Measurements from ENCODE around the gene PRRT1.
A peak's percentile ranks its signal among the peaks of the same experiment; 100 is the strongest.
"Not testable (repeated sequence)": the region's sequence is repeated elsewhere in the genome, so short reads cannot be mapped to it uniquely, and the experiment has no call there.

The PRRT1 gene

DNA sequence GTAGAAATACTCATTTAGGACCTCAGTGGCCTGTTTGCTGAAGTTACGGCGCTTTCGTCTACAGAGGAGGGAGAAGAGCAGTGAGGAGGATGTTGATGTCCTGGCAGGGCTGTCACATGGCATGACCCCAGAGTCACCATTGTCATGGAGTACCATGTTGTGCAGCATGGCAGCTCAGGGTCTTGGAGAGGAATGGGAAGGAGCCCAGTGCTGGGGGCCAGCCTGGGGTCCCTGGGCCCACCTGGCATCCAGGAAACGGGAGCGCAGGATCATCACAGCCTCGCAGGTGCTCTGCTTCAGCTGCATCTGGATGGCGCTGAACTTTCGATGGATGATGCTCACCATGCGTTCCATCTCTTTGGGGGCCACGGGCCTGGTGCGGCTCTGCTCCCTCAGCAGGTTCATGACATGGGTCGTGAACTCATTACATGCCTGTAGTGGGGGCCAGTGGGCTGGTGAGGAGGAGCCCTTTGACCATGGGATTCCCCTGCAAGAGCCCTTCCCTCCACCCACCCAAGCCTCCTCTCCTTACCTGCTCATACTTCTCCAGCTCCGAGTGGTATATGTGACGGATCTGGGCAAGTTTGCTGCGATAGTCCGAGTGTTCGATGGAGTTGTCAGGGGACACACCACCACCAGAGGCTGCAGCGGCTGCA is 36.1 kb upstream of the PRRT1 start:
- DNase-seq: not testable (repeated sequence)

DNA sequence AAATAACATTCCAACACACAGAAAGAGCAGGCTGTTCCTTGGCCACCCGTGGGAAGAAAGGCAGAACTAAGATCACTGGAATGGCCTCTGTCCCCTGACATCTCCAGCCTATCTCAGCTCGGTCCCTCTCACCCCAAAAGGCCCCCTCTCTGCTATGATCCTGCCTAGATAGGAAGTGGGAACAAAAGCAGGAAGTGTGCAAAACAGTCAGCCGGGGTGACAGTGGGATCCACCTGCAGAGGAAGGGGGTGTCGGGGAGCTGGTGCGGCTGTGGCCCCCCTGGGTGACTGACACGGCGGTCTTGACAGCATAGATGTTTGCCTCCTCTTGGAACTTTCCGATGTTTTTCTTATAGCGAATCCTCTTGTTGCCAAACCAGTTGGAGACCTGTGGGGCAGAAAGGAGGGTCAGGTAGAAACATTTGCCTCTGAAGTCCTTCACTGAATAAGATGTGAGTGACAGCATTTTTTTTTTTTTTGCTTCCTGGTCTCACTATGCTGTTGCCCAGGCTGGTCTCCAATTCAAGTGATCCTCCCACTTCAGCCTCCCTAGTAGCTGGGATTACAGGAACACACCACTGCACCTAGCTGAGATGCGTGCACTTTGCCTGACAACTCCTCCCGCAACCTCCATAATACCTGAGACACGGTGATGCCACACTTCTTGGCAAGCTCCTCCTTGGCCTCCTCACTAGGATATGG is 35.4 kb upstream of the PRRT1 start:
- no peak for DNase-seq

DNA sequence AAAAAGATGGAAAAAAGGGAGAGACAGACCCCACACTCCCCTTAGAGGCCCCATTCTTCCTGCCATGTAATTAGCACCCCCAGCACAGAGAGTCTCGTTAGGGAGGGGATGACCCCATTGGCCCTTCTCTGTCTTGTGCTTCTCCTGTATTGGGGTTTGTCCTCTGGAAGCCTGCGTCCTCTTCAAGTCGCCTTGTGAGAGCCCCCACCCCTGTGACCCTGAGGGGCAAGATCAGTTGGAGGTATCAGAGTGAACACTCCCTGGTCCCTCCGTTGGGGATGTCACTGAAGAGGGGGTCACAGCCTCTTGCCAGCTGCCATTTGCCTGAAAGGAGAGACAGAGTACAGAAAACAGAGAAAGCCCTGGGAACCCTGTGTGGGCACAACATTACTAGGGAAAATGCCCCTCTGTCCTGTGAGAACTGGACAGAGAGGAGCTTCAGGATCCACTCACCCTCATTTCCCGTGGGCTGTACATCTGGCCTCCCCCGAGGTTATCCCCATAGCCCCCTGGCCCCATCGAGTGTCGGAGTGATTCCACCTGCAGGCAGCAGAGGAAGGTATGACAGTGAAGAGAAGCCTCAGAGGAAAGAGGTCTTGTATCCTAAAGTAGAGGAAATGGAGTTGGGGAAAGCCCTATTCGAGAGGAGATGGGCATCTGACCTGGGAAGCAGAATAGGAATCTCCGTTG is 34.6 kb upstream of the PRRT1 start:
- not testable (repeated sequence) for DNase-seq

DNA sequence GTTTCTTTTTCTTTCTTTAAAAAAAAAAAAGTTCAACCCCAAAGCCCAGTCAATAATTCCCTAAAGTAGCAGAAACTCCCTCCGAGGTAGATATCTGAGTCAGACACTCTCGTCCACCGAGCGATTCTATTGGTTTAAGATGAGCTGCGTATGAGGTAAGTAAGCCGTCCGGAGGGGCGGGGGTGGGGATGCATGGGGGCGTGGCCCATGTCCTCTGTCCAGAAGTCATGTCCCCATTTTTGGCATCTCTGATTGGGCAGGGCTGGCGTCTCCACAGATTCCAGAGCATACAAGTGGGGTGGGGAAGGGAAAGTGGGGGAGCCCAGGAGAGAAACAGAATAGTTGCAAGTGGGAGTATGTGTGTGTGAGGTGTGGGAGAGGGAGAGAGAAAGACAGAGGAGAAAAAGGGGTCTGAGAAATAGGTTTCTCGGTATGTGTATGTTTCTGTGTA is 34.0 kb upstream of the PRRT1 start:
- DNase-seq: peak; percentile 95

DNA sequence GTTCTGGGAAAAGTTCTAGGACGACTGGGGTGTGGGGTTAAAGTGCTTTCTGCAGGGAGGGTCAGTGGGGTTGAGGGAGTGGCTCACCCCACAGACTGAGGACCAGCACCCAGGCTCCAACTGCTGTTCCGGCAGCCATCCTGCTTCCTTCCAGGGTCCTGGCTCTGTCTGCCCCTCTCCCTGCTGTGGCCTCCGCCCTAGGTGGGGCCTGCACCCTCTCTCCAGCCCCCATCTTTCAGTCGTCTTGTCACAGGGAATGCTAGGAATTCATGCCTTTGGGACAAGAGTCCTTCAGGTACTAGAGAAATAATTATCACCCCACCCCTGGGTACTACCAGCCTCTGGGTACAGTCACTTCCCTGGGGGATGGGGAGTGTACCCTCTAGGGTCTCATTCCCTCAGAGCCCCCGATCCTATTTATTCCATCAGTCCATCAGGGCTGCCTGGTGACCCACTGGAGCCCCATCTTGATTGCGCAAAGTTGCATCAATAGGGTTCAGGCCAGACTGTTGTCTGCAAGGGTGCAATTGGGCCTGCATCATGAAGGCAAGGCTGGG is 32.4 kb upstream of the PRRT1 start, which contains the start of gene AGER:
Gene AGER, minus strand, starts transcription at position 170 of the 557 bp plus-strand sequence. Its CDS starts 31 bp downstream, at position 139.
- no peak for DNase-seq

DNA sequence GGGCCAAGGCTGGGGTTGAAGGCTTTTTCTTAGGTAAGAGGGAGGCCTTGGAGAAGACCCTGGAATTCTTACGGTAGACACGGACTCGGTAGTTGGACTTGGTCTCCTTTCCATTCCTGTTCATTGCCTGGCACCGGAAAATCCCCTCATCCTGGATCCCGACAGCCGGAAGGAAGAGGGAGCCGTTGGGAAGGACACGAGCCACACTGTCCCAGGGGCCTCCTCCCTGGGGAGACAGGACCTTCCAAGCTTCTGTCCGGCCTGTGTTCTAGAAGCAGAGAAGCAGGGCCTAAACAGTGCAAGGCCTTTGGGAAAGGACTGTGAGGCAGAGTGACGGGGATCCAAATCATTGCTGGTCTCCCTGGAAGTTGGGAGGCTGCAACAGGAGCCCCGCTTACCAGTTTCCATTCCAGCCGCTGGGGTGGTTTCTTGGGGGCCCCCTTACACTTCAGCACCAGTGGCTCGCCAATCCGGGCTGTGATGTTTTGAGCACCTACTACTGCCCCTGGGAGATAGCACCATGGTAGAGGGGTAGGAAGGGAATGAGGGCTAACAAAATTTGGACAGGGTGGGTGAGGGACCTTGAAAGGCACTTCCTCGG is 31.8 kb upstream of the PRRT1 start:
- DNase-seq: no peak

DNA sequence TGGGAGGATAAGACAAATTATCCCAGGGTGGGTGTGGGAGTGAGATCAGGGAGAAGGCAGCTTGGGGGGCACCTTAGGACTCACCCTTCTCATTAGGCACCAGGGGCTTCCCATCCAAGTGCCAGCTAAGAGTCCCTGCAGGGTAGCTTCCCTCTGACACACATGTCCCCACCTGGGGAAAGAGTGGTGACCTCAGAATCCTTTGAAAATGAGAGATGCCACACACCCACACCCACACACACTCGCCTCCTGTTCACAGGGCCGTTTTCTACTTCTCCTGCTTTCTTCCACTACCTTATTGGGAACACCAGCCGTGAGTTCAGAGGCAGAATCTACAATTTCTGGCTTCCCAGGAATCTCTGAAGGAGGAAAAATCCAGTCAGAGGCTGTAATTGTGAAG is 31.3 kb upstream of the PRRT1 start:
- DNase-seq: no peak

DNA sequence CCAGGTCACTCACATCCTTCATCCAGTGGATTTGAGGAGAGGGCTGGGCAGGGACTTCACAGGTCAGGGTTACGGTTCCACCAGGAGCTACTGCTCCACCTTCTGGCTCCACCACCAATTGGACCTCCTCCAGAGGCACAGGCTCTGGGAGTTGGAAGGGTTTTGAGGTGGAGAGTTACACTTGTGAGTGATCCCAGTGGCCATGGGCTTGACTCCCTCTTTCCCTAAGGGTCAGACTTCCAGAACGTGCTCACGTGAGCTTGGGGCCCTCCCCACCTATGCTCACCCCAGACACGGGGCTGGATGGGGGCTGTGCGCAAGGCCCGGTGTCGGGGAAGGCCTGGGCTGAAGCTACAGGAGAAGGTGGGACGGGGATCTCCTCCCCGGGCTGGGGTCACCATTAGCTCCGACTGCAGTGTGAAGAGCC is 30.8 kb upstream of the PRRT1 start:
- DNase-seq: no peak

DNA sequence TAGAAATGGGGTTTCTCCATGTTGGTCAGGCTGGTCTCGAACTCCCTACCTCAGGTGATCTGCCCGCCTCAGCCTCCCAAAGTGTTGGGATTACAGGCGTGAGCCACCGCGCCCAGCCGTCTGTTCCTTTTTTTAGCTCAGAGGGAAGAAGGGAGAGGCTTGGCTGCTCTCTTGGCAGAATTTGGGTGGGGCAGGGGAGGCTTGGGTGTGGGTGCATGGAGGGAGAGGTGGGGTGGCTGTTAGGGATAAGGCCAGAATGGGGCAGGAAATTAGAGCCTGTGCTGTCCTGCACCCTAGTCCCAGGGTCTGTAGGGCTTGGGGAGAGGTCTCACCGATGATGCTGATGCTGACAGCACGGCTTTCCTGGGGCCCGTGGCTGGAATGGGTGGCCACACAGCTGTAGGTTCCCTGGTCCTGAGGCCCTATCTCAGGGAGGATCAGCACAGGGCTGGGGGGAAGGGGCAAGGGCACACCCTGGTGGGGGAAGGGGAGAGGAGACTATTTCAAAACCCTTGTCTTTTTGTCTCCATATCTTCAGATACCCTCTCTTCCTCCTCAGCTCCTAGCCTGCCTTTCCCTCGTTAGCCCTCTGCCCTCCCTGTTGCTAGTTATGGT is 30.3 kb upstream of the PRRT1 start:
- peak; percentile 50 for DNase-seq

DNA sequence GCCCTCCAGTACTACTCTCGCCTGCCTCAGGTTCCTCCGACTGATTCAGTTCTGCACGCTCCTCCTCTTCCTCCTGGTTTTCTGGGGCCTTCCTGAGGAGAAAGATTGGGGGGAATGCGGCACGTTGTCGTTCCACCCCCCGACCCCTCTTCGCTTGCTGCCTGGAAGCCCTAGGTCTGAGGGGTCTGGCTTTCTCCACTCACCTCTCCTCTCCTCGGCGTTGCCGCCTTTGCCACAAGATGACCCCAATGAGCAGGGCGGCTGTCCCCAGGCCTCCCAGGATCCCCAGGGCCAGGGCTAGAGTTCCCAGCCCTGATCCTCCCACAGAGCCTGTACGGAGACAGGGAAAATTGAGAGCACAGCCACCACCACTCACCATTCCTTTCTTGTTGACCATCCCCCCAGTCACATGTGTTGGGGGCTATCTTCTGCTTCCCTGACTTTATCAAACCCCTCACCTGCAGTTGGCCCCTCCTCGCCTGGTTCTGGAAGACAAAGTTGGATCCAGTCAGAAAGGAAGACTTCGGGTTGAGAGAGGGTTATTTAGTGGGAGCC is 29.5 kb upstream of the PRRT1 start:
- DNase-seq: no peak

DNA sequence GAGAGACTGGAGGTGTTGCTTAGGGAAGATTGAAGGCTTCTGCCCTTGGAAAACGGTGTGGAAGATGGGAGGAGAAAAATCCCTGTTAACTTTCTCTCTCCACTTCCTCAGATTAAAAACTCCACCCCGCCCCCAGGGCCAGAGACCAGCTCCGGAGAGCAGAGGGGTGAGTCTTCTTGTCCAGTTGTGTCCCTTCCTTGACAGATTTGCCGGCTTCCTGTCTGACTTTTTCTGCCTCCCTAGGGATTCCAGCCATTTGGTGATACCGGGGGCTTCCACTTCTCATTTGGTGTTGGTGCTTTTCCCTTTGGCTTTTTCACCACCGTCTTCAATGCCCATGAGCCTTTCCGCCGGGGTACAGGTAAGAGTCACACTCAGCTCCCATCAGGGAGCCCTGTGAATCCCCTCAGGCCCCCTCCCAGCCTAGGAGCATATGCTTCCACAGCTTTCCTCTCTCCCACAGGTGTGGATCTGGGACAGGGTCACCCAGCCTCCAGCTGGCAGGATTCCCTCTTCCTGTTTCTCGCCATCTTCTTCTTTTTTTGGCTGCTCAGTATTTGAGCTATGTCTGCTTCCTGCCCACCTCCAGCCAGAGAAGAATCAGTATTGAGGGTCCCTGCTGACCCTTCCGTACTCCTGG is 28.1 kb upstream of the PRRT1 start:
- no peak for DNase-seq

DNA sequence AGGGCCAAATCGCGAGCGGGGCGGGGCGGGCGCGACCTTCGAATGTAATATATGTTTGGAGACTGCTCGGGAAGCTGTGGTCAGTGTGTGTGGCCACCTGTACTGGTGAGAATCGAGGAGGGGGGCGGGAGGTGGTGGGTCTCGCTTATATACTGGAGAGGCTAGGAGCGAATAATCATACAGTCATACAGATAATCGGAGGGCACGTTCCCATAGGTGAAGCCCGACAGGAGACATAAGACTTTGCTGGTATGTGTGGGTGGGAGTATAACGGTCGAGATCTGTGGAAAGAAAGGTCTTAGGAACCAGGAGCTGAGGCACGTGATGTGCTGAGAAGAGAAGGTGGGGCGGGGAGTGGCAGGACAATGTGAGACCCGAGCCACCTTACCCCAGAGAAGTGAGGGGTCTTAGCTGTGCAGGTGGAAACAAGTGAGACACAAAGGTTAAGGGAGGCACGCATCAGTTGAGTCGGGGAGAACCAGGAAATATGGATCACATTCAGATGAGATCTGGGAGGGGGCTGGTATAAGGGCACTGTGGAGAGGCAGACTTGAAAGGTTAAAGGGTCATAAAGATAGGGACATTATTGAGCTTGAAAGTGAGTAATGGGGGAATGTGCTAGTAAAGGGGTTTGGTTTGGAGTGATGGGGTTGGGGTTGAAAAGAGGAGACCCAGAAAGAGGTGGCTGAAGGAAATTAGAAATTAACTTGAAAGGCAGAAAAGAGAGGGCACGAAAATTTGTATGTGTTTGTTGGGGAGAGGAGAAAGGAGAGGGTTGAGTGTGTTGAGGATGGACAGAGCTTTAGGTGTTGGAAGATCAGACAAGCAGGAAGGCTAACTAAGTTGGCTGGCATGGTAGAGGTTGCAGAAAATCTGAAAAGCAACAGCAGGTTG is 27.1 kb upstream of the PRRT1 start:
- DNase-seq: no peak

DNA sequence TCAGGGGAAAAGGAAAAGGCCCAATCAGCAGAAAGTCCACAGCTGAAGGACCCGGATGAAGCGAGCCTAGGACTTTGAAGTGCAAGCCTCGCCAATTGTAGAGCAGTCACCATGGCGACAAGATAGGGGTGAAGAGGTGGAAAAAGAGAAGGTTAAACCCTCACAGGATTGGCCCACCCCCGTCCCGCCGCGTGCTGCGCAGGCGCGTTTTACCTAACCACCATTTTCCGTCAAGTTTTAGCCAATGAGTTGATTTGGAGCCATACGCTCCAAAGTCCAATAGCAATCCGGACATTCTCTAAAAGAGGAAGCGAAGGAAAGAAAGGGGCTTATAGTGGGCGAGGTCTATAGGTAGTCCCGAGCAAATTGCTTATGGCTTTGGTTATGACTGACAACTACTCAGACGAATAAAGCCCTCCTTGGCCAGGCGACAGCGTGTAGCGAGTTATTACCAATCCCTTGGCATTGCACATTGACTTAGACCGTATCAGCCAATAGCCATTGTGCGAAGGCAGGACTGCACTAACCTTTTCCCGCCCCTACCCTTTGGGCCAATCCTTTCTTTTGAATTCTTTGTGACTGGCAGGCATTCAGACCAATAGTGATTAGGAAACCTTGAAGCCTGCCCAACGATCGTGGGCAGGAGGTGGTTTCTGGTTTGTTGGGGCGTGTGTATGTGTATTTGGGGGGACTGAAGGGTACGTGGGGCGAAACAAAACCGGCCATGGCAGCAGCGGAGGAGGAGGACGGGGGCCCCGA is 26.2 kb upstream of the PRRT1 start, which contains the start of gene RNF5:
Gene RNF5, plus strand, starts transcription at position 618 of the 759 bp plus-strand sequence. Its CDS starts 107 bp downstream, at position 725.
- DNase-seq: peak; percentile 100

DNA sequence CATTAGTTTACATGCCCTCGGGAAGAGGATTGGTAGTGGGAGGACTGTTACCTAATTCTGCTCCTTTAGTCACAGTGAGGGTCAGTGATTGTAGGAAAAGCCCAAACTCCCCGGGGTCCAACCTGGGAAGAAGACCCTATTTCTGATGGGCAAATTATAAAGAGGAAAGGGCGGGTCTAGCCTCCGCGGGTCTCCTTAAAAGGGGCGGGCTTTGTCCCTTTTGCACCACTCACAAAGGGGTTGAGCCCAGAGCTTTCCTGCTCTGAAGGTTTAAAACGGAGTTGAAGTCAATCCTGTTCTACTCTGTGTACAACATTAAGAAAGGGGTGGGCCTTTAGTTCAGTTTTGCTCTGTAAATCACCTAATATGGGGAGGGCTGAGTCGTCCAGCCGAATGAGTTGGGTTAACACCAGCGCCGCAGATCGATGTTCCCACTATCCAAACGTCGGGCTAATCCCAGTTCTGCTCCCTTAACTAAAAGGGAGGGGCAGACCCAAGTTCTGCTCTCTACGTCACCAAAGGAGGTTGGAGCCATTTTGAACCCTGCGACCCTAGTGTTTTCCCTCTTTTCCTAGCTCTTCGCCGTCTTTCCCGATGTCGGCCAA is 25.5 kb upstream of the PRRT1 start:
- peak; percentile 90 for DNase-seq

DNA sequence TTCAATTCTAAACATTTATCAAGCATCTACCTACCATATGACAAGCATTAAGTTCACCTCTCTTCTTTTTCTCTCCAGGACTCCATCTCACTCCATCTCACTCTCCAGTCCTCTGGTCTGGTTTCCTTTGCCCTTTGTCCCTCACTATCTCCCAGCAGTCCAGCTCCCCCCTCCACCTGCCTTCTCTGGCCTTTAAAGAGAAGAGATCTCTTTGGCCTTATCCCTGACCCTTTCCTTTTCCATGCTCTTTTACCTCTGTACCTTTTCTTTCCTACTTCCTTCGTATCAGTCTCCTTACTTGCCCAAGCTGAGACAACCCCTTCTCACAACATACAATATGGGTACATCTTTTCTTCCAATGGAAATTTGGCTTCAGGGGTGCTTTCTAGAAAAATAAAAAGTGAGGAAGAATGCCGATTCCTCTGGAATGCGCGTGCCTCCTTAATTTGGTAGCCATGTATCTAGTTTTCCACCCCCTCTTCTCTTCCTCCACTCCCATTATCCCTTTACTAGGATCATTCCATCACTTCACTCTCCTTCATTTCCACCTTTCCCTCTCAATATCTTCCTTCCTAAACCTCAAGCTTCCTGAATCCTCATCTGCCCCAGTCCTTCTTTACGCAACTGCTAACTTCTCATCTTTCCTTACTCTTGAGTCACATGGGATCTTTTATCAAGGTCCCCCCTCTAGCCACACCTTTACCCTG is 24.9 kb upstream of the PRRT1 start:
- DNase-seq: peak; percentile 66

DNA sequence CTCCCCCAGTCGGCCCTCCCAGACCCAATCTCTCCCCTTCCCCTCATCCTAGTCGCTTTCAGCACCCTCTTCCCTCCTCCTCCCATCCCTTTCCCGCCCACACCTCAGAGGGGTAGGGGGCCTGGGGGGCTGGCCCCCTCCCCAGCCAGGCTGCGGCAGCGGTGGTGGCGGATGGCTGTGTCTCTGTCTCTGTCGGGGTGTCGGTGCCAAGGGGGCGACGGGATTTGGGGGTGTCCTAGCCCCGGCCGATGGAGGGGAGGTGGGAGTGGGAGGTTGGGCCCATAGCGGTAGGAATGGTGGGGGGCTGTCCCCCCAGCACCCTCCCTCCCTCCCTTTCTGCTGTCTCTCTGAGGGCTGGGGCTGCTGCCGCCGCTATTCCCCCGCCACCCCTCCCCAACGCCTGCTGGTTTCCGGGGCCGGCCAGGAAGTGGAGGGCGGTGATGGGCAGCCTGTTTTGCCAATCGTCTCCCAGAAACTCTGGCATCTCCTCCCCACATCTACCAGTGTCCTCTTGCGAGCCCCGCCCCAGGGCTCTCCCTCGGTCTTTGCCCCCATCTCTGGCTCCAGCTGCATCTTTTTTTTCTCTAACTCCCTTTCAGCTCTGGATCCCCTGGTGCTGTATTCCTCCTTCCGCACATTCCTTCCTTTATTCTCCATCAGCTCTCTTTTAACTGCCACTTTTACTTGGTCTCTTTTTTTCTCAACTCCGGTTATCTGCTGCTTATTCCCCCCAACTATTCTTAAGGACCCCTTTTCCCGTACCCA is 24.2 kb upstream of the PRRT1 start, which contains the start of gene AGPAT1:
Gene AGPAT1, minus strand, starts transcription at position 374 of the 765 bp plus-strand sequence. CDS start 4,588 bp downstream, outside the sequence.
- peak; percentile 98 for DNase-seq

DNA sequence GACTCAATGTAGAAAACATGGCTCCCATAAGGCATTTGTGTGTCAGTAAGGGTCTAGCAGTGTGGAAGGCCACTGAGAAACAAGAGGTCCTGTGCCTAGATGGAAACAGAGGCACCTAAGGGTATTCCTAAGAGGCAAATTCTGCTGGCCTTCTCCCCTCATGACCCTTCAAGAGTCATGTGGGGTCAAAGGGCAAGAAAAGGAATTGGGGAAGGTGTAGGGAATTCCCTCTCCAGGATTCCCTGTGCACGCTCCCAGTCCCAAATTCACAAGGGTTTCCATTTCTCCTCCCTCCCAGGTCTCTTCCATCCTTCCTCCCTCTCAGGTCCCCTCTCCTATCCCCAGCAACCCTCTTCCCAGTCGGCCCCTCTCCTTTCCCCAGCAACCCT is 23.6 kb upstream of the PRRT1 start:
- DNase-seq: no peak

DNA sequence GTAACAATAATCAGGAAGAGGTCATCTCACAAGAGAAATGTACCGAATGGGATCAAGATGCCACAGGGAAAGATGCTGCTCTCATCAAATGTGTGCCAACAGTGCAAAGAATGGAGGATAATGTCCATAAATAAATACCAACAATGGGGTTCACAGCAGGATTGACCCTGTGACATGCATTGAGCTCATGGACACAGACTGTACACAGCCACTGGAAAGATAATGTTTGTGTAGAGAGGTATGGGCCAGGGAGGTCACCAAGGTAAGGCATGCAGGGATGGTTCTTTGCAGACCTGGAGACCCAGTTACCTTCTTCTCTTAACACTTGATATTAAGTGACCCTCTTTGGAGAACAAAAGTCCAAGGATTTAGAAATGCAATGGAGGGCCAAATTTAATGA is 22.7 kb upstream of the PRRT1 start:
- no peak for DNase-seq
